IPS DF 4.7 (cell line): ENCODE data around the gene TMA16.
"Not testable (repeated sequence)": the region's sequence is repeated elsewhere in the genome, so short reads cannot be mapped to it uniquely, and the experiment has no call there.

ENCODE experiments used
- DNase-seq: peaks from one replicate; pipeline ENCODE4 v3.0.0-alpha.2; 2013; ENCODE audit warnings: low spot score; ENCODE audit errors: extremely low read depth

TMA16 gene

DNA sequence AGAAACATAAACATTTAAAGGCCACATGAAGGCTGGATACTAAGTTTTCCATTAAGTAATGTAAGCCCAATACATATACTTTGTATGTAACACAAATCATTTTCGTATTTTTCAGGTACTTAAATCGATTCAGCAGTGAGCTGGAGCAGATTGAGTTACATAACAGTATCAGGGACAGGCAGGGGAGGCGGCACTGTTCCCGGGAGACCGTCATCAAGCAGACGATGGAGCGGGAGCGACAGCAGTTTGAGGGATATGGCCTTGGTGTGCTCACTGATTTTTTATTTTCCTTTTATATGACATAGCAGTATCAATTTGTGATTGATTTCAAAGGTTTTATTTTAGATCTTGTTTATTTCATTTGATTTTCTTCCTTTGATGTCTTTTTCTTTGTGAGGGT lies 20.7 kb downstream of the TMA16 start:
- DNase-seq: no peak

GRCh38 chr4:163523791-163524365 lies 29.4 kb downstream of the TMA16 start:
- DNase-seq: no peak

- no peak for DNase-seq
Measured at GRCh38 chr4:163525982-163526381, 31.5 kb downstream of the TMA16 start.

DNA sequence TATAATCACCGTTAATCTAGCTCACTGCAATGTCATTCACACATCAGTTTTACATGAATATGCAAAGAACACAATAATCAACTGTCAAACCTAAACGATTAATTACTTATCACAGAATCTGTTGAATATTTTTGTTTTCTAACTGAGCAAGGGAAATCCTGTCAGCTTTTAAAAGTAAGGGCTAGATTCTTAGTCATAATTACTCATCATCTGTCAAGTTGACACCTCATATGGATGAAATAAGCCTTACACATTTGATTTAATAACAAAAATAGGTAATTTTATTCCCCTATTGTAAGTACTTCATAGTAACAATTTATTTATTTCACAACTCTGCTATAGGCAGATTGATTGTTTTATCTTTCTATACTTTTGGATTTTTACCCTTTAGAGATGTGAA lies 32.7 kb downstream of the TMA16 start:
- DNase-seq: no peak

- DNase-seq: no peak
Measured at GRCh38 chr4:163528653-163529052, 34.2 kb downstream of the TMA16 start.

DNA sequence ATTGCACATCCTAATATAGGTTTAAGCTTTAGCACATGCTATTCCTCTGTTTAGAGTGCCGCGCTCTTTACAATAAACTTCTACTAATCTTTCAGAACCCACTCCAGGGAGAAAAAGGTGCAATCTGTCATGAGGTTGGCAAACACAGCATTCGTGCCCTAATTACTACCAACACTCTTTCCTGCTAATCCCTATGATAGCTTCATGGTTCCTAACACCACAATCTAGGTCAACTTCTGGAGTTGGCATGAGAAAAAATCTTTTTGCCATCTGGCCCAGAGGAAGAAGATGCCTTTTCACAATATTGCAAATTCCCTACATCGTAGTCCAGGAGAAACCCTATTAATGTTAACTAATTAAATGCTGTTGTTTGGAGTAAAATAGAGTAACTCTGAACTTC lies 39.6 kb downstream of the TMA16 start:
- no peak for DNase-seq

DNA sequence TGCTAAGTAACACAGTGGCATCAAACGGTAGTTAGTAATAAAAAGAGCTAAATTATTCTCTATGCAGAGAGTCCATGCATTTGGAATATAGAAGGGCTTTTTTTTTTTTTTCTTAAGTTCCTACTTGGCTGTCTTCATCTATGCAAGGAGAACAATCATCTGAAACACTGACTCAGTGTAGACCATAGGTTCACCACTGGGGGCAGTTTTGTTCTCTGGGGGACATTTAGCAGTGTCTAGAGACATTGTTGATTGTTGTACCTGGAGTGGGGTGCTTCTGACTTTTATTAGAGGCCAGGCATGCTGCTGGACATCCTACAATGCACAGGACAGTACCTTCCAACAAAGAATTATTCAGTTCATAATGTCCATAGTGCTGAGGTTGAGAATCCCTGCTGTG lies 41.2 kb downstream of the TMA16 start:
- DNase-seq: no peak

DNA sequence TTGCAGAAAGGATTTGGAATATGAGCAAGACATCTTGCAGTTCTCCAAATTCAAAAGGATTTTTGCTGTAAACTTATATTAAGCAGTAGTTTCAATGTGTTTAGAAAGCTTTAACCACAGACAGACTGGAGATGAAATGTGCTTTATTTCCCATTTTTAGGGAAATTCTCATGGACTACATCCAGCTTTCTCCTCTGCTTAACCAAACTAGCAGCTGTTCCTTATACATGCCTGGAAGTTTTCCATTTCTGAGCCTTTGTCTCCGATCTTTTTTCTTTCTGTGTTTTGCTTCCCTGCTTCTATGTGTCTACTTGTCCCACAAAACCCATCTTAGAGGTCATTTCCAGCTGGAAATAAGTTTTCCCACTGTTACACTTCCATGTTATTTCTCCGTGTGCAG lies 41.6 kb downstream of the TMA16 start:
- DNase-seq: no peak

DNA sequence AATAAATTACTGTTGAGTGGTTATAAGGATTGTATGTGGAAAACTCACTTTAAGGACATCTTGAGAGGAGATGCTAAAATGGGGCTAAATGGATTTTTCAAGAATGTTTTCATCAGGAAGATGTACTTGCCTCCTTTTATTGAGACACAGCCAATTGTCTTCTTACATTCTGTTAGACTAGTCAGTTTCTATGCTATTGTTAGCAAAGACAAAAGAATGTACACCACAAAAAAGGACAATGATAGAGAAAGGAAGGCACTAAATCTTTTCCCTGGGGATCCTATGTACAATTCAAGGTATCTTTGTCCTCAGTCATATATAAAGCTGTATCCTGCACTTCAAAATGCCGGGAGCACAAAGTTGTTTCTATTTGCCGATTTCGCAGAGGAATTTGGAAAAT lies 42.6 kb downstream of the TMA16 start:
- no peak for DNase-seq

DNA sequence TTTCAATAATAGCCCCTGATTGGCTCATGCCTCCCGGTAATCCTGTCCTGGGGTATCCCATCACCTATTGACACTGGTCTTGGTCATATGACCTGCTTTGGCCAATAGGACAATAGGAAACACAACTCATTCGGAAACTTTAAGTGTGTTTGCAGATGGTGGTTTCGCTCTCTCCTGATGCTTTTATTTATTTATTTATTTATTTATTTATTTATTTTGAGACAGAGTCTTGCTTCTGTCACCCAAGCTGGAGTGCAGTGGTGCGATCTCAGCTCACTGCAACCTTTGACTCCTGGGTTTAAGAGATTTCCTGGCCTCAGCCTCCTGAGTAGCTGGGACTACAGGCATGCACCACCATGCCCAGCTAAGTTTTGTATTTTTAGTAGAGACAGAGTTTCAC lies 44.3 kb downstream of the TMA16 start:
- not testable (repeated sequence) for DNase-seq

GRCh38 chr4:163540448-163540847 lies 46.0 kb downstream of the TMA16 start:
- DNase-seq: no peak

GRCh38 chr4:163540977-163541376 lies 46.5 kb downstream of the TMA16 start:
- no peak for DNase-seq

DNA sequence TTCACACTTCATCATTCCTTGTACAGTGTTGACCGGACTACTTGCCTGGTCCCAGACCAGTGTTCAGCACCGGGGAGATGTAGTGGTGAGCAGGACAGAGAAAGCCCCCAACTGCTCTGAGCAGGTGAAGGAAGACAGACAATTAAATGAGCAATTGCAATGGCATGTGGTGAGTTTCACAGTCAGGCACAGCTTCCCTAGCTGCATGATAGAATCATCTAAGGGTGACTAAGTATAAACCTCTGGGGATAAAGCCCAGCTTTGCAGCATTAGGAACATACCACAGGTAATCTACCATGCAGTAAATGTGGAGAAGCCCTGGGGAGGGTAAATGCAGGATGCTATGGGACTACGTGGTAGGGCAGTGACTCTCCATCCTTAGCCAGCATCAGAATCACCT lies 47.8 kb downstream of the TMA16 start:
- DNase-seq: no peak

GRCh38 chr4:163544407-163545038 lies 50.0 kb downstream of the TMA16 start:
- no peak for DNase-seq

DNA sequence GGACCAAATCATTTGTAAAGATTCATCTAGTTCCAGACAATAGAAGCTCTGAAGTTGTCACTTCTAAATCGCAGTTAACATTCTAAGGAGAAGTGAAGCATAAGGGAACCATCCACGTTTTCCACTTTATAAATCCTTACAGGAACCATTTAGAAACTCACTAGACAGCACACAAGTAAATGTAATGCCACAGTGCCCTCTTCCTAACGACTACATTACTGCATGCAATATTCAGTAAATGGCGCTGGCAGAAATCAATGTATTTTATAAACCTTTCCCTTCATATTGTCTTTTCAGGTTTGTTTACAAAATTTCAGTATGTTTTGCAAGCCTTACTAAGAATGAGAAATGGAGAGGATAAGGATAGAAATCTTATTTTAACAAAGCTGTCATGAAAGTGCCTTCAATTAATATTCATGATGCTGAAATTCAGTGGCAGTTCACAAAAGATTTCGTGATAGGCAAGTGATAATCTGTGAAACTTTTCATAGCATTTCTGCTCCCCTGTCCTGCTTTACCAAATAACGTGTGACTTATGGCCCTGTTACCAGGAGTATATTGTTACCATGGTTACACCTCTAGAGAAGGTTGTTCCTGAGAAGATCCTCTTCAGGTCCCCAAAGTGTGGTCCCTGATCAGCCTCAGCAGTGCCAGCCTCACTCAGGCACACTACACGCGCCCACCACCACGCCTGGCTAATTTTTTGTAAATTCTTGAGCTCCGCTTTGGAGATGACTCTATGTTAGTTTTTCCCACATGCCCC lies 54.2 kb downstream of the TMA16 start:
- DNase-seq: no peak

GRCh38 chr4:163550869-163551267 lies 56.4 kb downstream of the TMA16 start:
- no peak for DNase-seq

GRCh38 chr4:163553146-163553545 lies 58.7 kb downstream of the TMA16 start:
- DNase-seq: no peak

GRCh38 chr4:163554870-163555465 lies 60.5 kb downstream of the TMA16 start:
- no peak for DNase-seq

- DNase-seq: no peak
Measured at GRCh38 chr4:163556177-163556576, 61.7 kb downstream of the TMA16 start.

DNA sequence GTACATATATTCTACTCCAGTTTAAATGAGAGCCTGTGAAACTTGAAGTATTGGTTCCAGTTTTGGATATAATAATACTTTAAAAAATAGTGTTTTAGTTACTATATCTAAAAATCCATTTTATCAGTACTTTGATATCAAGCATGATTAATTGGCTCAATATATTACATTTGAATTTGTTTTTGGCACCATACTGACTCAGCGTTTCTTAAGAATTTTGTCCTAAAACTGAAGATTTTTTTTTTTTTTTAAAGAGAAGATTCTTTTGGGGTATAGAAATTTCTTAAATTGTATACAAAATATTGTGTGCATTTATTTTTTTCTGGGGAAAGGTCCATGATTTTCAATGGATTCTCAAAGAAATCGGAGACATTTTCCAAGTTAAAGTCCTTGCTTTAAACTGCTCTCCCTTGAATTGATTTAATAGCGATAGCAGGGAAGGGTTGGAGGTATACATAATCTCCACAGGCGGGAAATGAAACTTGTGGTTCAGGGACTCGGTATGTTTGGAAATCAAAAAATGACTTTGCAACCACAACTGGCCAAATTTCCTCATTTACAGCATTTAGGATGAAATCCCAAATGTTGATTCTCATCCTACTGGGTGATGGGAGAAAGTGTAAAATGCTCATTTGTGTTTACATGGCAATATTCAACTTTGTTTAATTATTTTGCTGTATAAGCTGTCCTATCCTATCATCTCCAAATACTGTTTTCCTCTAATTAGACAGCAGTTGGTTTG lies 62.3 kb downstream of the TMA16 start:
- DNase-seq: no peak

DNA sequence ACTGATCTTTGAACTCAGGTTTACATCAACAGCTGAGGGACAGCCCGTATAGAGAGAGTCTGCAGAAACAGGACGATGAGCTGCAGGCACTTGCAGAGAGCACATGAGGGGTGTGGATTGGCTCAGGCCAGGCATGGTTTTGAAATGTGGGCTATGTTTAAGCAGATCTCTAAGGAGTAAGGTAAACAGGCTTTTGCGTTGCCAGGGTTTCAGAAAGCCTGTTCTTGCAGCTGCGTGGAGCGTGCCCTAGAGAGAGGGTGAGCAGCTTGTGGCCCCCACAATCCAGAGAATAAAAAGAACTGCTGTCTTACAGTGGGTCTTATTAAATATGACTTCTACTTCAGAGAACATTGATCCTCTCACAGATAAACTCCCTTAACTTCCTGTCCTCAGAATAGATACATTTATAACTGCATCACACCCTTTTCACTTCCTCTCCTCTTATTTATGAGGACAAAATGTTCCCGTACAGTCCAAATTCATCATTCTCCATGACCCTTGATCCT lies 64.1 kb downstream of the TMA16 start:
- DNase-seq: no peak

- DNase-seq: no peak
Measured at GRCh38 chr4:163562496-163562895, 68.0 kb downstream of the TMA16 start.
